HepG2 (cell line): ENCODE results near the gene ANKRD49. TPM values are rescaled to one million over a fixed set of nuclear protein-coding genes. Genes with fewer than 3 reads are reported as not detected.

Experiments used
- ASH2L ChIP-seq: fragments of 300-600, 200-600 bp; sonication (generic); IDR thresholded peaks from 2 replicates; pipeline ENCODE4 v1.7.0; 2017; ENCODE audit warnings: low read depth, mild to moderate bottlenecking, moderate library complexity, mixed read lengths, low read length; ENCODE audit not compliant: insufficient read length
- ATF4 ChIP-seq, 2 experiments: fragments of 450-650 bp in 1 of 2; sonication (generic) in 1 of 2; formaldehyde crosslinking; IDR thresholded peaks; 2 replicates each; pipeline versions ENCODE4 v1.5.0 to v1.8.0; 2020 to 2022; ENCODE audit warnings: mild to moderate bottlenecking in 1 of 2, missing genetic modification reagents in 1 of 2
- DNMT1 ChIP-seq: sonication (generic); formaldehyde crosslinking; IDR thresholded peaks from 2 replicates; pipeline ENCODE4 v1.5.1; 2020; ENCODE audit warnings: mild to moderate bottlenecking, missing genetic modification reagents
- ELF1 ChIP-seq: sonication (generic); formaldehyde crosslinking; IDR thresholded peaks from 2 replicates; pipeline ENCODE4 v1.4.0; 2020; ENCODE audit warnings: missing genetic modification reagents
- FLYWCH1 ChIP-seq: sonication (generic); formaldehyde crosslinking; IDR thresholded peaks from 2 replicates; pipeline ENCODE4 v1.8.1; 2023; ENCODE audit warnings: mild to moderate bottlenecking, missing genetic modification reagents
- FOSL1 ChIP-seq: sonication (generic); formaldehyde crosslinking; IDR thresholded peaks from 2 replicates; pipeline ENCODE4 v1.9.0; 2021; ENCODE audit warnings: missing genetic modification reagents, borderline replicate concordance
- FOXM1 ChIP-seq: sonication (generic); formaldehyde crosslinking; IDR thresholded peaks from 2 replicates; pipeline ENCODE4 v1.5.0; 2020; ENCODE audit warnings: missing genetic modification reagents
- HMGXB4 ChIP-seq, 2 experiments: sonication (generic) in 1 of 2; formaldehyde crosslinking in 1 of 2; IDR thresholded peaks; 2 replicates each; pipeline versions ENCODE4 v1.4.0 to v1.6.1; 2018 to 2020; ENCODE audit warnings: missing genetic modification reagents in 2 of 2, borderline replicate concordance in 1 of 2, low read depth in 1 of 2, mild to moderate bottlenecking in 1 of 2, missing biosample characterization in 1 of 2
- MNT ChIP-seq: fragments of 450-650 bp; IDR thresholded peaks from 2 replicates; pipeline ENCODE4 v1.6.1; 2016
- MZF1 ChIP-seq: sonication (generic); formaldehyde crosslinking; IDR thresholded peaks from 2 replicates; pipeline ENCODE4 v1.8.1; 2023; ENCODE audit warnings: mild to moderate bottlenecking, missing genetic modification reagents, borderline replicate concordance
- SRY ChIP-seq: sonication (generic); formaldehyde crosslinking; IDR thresholded peaks from 2 replicates; pipeline ENCODE4 v1.8.0; 2022; ENCODE audit warnings: mild to moderate bottlenecking, missing genetic modification reagents
- TCF7 ChIP-seq: sonication (generic); IDR thresholded peaks from 2 replicates; pipeline ENCODE4 v1.6.1; 2016; ENCODE audit warnings: antibody characterized with exemption, low read depth
- THAP9 ChIP-seq: sonication (generic); formaldehyde crosslinking; IDR thresholded peaks from 2 replicates; pipeline ENCODE4; 2020; ENCODE audit warnings: missing genetic modification reagents, mild to moderate bottlenecking, borderline replicate concordance
- ZFP91 ChIP-seq: sonication (generic); formaldehyde crosslinking; IDR thresholded peaks from 2 replicates; pipeline ENCODE4 v1.9.0; 2022; ENCODE audit warnings: missing genetic modification reagents, mild to moderate bottlenecking, borderline replicate concordance
- ZIK1 ChIP-seq: sonication (generic); formaldehyde crosslinking; IDR thresholded peaks from 2 replicates; pipeline ENCODE4 v1.5.0; 2020; ENCODE audit warnings: mild to moderate bottlenecking, low read depth, missing genetic modification reagents, borderline replicate concordance
- ZNF180 ChIP-seq: sonication (generic); formaldehyde crosslinking; IDR thresholded peaks from 2 replicates; pipeline ENCODE4 v1.4.0; 2020; ENCODE audit warnings: low read depth, missing genetic modification reagents, borderline replicate concordance
- ZNF720 ChIP-seq: sonication (generic); formaldehyde crosslinking; IDR thresholded peaks from 2 replicates; pipeline ENCODE4 v1.4.0; 2020; ENCODE audit warnings: missing genetic modification reagents
- polyA plus RNA-seq, 8 experiments: library from polyadenylated mRNA; depleted of rRNA in 3 of 8; stranded (reverse) in 7 of 8; unstranded in 1 of 8; fragments of >200 nt; fragmentation: Illumina TruSeq in 4 of 8; extraction: Trizol in 4 of 8; gene quantifications; 2 replicates each; pipeline versions ENCODE4 v1.2.1 to v1.2.3, GENCODE V29; 2011 to 2016; ENCODE audit warnings: low read depth in 4 of 8, missing spikeins in 1 of 8, mixed read lengths in 1 of 8; ENCODE audit not compliant: insufficient read depth in 1 of 8
- total RNA-seq, 5 experiments: library from RNA; depleted of rRNA; stranded (reverse); fragments of >200 nt; fragmentation: Illumina TruSeq; extraction: Trizol; gene quantifications; 2 replicates each; pipeline ENCODE4 v1.2.3, GENCODE V29; 2016; ENCODE audit warnings: low read depth in 1 of 5
- TF ChIP-seq, protein P1 (sequence below): sonication (generic); formaldehyde crosslinking; IDR thresholded peaks from 2 replicates; pipeline ENCODE4 v1.8.1; 2023; ENCODE audit warnings: missing genetic modification reagents, inconsistent platforms, borderline replicate concordance

Gene ANKRD49
- total and polyA plus RNA-seq, 2 of the 13 experiments (the other 11 are each of a cell fraction or from before 2014, with no cell fraction given), result 14.2 to 14.3 TPM

DNA sequence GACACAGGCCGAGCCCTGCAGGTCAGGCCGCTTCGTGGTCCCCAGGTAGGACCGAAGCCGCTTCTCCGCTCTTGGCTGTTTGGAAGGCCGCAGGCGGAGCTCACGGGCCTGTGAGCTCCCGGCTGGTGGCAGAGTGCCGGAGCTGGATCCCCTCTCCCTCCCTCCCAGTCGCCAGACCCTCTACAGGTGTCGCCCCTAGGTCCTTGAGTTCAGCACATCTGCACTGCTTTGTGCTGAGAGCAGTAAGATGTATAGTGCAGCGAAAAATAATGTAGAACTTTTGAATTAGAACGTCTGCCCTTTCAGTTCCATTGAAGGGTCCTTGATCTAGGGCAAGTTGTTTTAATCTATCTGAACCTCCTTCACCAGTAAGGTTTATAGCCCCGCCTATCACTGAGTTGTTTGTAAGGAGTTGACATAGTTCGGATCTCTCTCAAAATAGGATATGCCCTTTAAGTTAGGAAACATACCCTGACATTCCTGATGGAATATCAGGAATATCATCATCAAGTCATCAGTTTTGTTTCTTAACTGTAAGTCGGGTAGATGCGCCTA, 419 bp downstream of the ANKRD49 start (continued):
- TF ChIP-seq DNMT1 (CRISPR knock-in tag) (0 out of 2 replicates have a peak, but pooled peaks have one; percentile 48), THAP9 (CRISPR knock-in tag) (no peak), MZF1 (0 out of 2 replicates have a peak, but pooled peaks have one; percentile 28), SRY (CRISPR knock-in tag) (peak; percentile 45; the same call in 1 of the 2 replicates), ATF4 (CRISPR knock-in tag; IDR thresholded peaks at IDR 0.05) (no peak), ELF1 (CRISPR knock-in tag) (peak; percentile 20; the same call in 1 of the 2 replicates), ZFP91 (peak; percentile 70; the same call in 1 of the 2 replicates), FOXM1 (CRISPR knock-in tag) (no peak), ZIK1 (CRISPR knock-in tag) (no peak), ZNF180 (CRISPR knock-in tag) (no peak), FOSL1 (no peak), MNT (no peak), ZNF720 (CRISPR knock-in tag) (no peak), TCF7 (0 out of 2 replicates have a peak, but pooled peaks have one; percentile 1), ASH2L (peak; percentile 7), FLYWCH1 (CRISPR knock-in tag) (no peak), HMGXB4 (CRISPR knock-in tag; IDR thresholded peaks at IDR 0.05; ENCODE audit: borderline replicate concordance in 1 of 2, low read depth in 1 of 2) (peak; percentile 27 to 41; a peak in 2 of 4 replicates)
- TF ChIP-seq, protein P1, sequence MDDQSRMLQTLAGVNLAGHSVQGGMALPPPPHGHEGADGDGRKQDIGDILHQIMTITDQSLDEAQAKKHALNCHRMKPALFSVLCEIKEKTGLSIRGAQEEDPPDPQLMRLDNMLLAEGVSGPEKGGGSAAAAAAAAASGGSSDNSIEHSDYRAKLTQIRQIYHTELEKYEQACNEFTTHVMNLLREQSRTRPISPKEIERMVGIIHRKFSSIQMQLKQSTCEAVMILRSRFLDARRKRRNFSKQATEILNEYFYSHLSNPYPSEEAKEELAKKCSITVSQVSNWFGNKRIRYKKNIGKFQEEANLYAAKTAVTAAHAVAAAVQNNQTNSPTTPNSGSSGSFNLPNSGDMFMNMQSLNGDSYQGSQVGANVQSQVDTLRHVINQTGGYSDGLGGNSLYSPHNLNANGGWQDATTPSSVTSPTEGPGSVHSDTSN, result no peak
